Measurements from ENCODE around the gene MAP3K5. TPM values are rescaled to one million over a fixed set of nuclear protein-coding genes. Genes with fewer than 3 reads are reported as not detected.

Gene MAP3K5
- total and polyA plus RNA-seq, 9 donors: 37.0 to 217 (median 80.2) TPM

GRCh38 chr6:136723780-136724179 lies 68.5 kb downstream of the MAP3K5 start:
- TF ChIP-seq, protein P1, sequence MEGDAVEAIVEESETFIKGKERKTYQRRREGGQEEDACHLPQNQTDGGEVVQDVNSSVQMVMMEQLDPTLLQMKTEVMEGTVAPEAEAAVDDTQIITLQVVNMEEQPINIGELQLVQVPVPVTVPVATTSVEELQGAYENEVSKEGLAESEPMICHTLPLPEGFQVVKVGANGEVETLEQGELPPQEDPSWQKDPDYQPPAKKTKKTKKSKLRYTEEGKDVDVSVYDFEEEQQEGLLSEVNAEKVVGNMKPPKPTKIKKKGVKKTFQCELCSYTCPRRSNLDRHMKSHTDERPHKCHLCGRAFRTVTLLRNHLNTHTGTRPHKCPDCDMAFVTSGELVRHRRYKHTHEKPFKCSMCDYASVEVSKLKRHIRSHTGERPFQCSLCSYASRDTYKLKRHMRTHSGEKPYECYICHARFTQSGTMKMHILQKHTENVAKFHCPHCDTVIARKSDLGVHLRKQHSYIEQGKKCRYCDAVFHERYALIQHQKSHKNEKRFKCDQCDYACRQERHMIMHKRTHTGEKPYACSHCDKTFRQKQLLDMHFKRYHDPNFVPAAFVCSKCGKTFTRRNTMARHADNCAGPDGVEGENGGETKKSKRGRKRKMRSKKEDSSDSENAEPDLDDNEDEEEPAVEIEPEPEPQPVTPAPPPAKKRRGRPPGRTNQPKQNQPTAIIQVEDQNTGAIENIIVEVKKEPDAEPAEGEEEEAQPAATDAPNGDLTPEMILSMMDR (IDR thresholded peaks at IDR 0.05): no peak
- TF ChIP-seq POLR2A (IDR thresholded peaks at IDR 0.05) (no peak), EP300 (IDR thresholded peaks at IDR 0.05) (no peak)
- no peaks in the 10 kb centered on the region for H3K27me3 ChIP-seq
- no peak overlapping the region for H3K27ac ChIP-seq
- intact Hi-C loops (cut with DNase I): no loop called here
- H3K4me3 ChIP-seq: no peak overlapping the region
- H3K4me1 ChIP-seq (ENCODE audit: insufficient read depth): peaks cover 1% of the 10 kb centered on the region
- 25 to 31% (median 28%) methylated on average over 1 of the region's 1 CpG for WGBS, 3 donors
- H3K9me3 ChIP-seq: no peaks in the 10 kb centered on the region
- H3K36me3 ChIP-seq: no peaks in the 10 kb centered on the region
- DNase-seq: no peak

DNA sequence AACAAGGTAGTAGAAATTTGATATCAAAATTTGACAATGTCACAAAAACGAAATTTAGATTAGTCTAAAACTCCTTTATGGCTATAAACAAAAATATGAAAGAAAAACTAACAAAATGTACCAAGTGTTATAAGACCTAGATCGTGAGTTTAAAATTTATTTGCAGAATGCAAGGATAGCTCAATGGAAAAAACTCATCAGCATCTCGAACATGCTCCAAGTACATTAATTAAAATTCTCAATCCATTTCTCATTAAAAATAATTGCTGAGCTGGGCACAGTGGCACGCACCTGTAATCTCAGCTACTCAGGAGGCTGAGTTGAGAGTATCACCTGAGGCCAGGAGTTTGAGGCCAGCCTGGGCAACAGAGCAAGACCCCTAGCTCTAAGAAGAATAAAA lies 70.8 kb downstream of the MAP3K5 start:
- no peaks in the 10 kb centered on the region for H3K27me3 ChIP-seq
- intact Hi-C loops (cut with DNase I): no loop called here
- no peaks in the 10 kb centered on the region for H3K36me3 ChIP-seq
- H3K4me1 ChIP-seq (ENCODE audit: insufficient read depth): peaks cover 4% of the 10 kb centered on the region
- no peak overlapping the region for H3K4me3 ChIP-seq
- TF ChIP-seq EP300 (IDR thresholded peaks at IDR 0.05): no peak
- TF ChIP-seq POLR2A (IDR thresholded peaks at IDR 0.05): no peak
- TF ChIP-seq, protein P1 (IDR thresholded peaks at IDR 0.05): no peak
- DNase-seq: no peak
- 83 to 86% (median 84%) methylated on average over 4 of the region's 4 CpGs for WGBS, 3 donors
- H3K9me3 ChIP-seq: no peaks in the 10 kb centered on the region
- H3K27ac ChIP-seq: no peak overlapping the region

DNA sequence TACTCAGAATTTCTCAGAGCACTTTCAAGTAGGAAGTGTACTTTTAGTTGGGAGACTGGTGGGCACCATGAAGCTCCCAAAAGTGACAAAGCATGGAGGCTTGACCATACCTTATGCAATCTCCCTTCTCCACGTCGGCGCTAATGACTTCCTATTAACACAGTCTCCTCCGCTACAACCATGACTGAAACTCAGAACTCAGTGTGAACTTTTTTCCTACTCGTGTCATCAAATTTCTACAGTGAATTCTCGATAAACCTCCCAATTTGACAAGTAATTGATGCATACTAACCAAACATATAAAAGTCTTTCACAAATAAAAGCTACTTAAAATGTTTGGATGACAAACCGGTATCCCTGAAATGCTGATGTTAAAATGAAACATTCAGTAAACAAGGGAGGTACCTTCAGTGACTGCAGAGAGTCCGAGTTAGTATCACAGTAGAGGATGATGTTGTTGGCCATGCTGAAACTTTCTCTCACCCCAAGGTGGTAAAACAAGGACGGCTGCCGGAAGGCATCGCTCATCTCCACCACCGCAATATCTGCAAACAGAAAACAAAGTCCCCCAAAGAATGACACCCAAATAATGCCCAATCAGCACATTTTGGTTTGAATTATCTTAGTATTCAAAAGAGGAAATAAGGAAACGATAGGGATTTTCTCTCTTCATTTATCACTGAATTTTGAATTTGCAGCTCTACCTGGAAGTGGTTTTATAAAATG lies 72.1 kb downstream of the MAP3K5 start:
- peaks cover 7% of the 10 kb centered on the region for H3K4me1 ChIP-seq (ENCODE audit: insufficient read depth)
- intact Hi-C loops (cut with DNase I): no loop called here
- TF ChIP-seq POLR2A (IDR thresholded peaks at IDR 0.05) (no peak), EP300 (IDR thresholded peaks at IDR 0.05) (no peak)
- TF ChIP-seq, protein P1 (IDR thresholded peaks at IDR 0.05): no peak
- H3K27me3 ChIP-seq: no peaks in the 10 kb centered on the region
- H3K9me3 ChIP-seq: no peaks in the 10 kb centered on the region
- WGBS, 3 donors: 90 to 91% (median 90%) methylated on average over 13 of the region's 13 CpGs
- no peak overlapping the region for H3K27ac ChIP-seq
- no peak for DNase-seq
- H3K36me3 ChIP-seq: no peaks in the 10 kb centered on the region
- no peak overlapping the region for H3K4me3 ChIP-seq

GRCh38 chr6:136719280-136720044 lies 72.8 kb downstream of the MAP3K5 start:
- no peak for DNase-seq
- H3K9me3 ChIP-seq: no peaks in the 10 kb centered on the region
- TF ChIP-seq, protein P1 (IDR thresholded peaks at IDR 0.05): no peak
- TF ChIP-seq POLR2A (IDR thresholded peaks at IDR 0.05) (no peak), EP300 (IDR thresholded peaks at IDR 0.05) (no peak)
- peaks cover 7% of the 10 kb centered on the region for H3K4me1 ChIP-seq (ENCODE audit: insufficient read depth)
- 68 to 79% (median 70%) methylated on average over 2 of the region's 2 CpGs for WGBS, 3 donors
- no peak overlapping the region for H3K4me3 ChIP-seq
- H3K27ac ChIP-seq: no peak overlapping the region
- intact Hi-C loops (cut with DNase I): no loop called here
- no peaks in the 10 kb centered on the region for H3K27me3 ChIP-seq
- no peaks in the 10 kb centered on the region for H3K36me3 ChIP-seq
